HepG2 (cell line): ENCODE measurements around the gene ORMDL3. TPM values are rescaled to one million over a fixed set of nuclear protein-coding genes. Genes with fewer than 3 reads are reported as not detected.

Source experiments
- CCDC6 ChIP-seq: sonication (generic); formaldehyde crosslinking; IDR thresholded peaks from 2 replicates; pipeline ENCODE4 v1.8.1; 2022; ENCODE audit warnings: mild to moderate bottlenecking, missing genetic modification reagents, moderate library complexity
- FLYWCH1 ChIP-seq: sonication (generic); formaldehyde crosslinking; IDR thresholded peaks from 2 replicates; pipeline ENCODE4 v1.8.1; 2023; ENCODE audit warnings: mild to moderate bottlenecking, missing genetic modification reagents
- PATZ1 ChIP-seq: sonication (generic); formaldehyde crosslinking; IDR thresholded peaks from 2 replicates; pipeline ENCODE4 v1.4.0; 2020; ENCODE audit warnings: missing genetic modification reagents
- RBFOX2 ChIP-seq: fragments of 200-400 bp; formaldehyde crosslinking; IDR thresholded peaks from 2 replicates; pipeline ENCODE4 v1.6.1; 2017; ENCODE audit warnings: low read depth, mild to moderate bottlenecking, low read length
- SKI ChIP-seq: fragments of 450-650 bp; IDR thresholded peaks from one replicate; pipeline ENCODE4 v1.6.1; 2018; ENCODE audit warnings: mild to moderate bottlenecking; ENCODE audit not compliant: partially characterized antibody
- SMARCC2 ChIP-seq: fragments of 450-650 bp; IDR thresholded peaks from 2 replicates; pipeline ENCODE4 v1.6.1; 2017; ENCODE audit warnings: antibody characterized with exemption, mild to moderate bottlenecking
- TBL1XR1 ChIP-seq: fragments of 150-350 bp; IDR thresholded peaks from 2 replicates; pipeline ENCODE4 v1.6.1; 2014; ENCODE audit warnings: borderline replicate concordance, low read length; ENCODE audit not compliant: partially characterized antibody
- ZBTB40 ChIP-seq, 2 experiments: fragments of 450-650 bp in 1 of 2; sonication (generic) in 1 of 2; formaldehyde crosslinking in 1 of 2; IDR thresholded peaks; 2 replicates each; pipeline versions ENCODE4 v1.6.1 to v1.8.0; 2016 to 2022; ENCODE audit warnings: antibody characterized with exemption in 1 of 2, mild to moderate bottlenecking in 1 of 2, missing genetic modification reagents in 1 of 2
- ZFP36L2 ChIP-seq: sonication (generic); formaldehyde crosslinking; IDR thresholded peaks from 2 replicates; pipeline ENCODE4 v1.4.0; 2020; ENCODE audit warnings: missing genetic modification reagents
- ZNF704 ChIP-seq: sonication (generic); formaldehyde crosslinking; IDR thresholded peaks from 2 replicates; pipeline ENCODE4 v1.8.1; 2023; ENCODE audit warnings: mild to moderate bottlenecking, inconsistent platforms, moderate library complexity, missing genetic modification reagents, borderline replicate concordance
- ZNF784 ChIP-seq: sonication (generic); formaldehyde crosslinking; IDR thresholded peaks from 2 replicates; pipeline ENCODE4 v1.5.1; 2020; ENCODE audit warnings: missing genetic modification reagents, mild to moderate bottlenecking, borderline replicate concordance
- polyA plus RNA-seq, 8 experiments: library from polyadenylated mRNA; depleted of rRNA in 3 of 8; stranded (reverse) in 7 of 8; unstranded in 1 of 8; fragments of >200 nt; fragmentation: Illumina TruSeq in 4 of 8; extraction: Trizol in 4 of 8; gene quantifications; 2 replicates each; pipeline versions ENCODE4 v1.2.1 to v1.2.3, GENCODE V29; 2011 to 2016; ENCODE audit warnings: low read depth in 4 of 8, missing spikeins in 1 of 8, mixed read lengths in 1 of 8; ENCODE audit not compliant: insufficient read depth in 1 of 8
- total RNA-seq, 5 experiments: library from RNA; depleted of rRNA; stranded (reverse); fragments of >200 nt; fragmentation: Illumina TruSeq; extraction: Trizol; gene quantifications; 2 replicates each; pipeline ENCODE4 v1.2.3, GENCODE V29; 2016; ENCODE audit warnings: low read depth in 1 of 5

The ORMDL3 gene
- total and polyA plus RNA-seq, 2 of the 13 experiments (the other 11 are each of a cell fraction or from before 2014, with no cell fraction given): 181 to 384 TPM

- TF ChIP-seq PATZ1 (CRISPR knock-in tag) (peak; percentile 51; the same call in 1 of the 2 replicates), SMARCC2 (no peak), RBFOX2 (peak; percentile 66), CCDC6 (CRISPR knock-in tag) (no peak), ZBTB40 (IDR thresholded peaks at IDR 0.05) (no peak), ZBTB40 (CRISPR knock-in tag; IDR thresholded peaks at IDR 0.05) (peak; percentile 42; the same call in 1 of the 2 replicates), ZNF784 (CRISPR knock-in tag) (peak; percentile 57; the same call in 1 of the 2 replicates), ZNF704 (CRISPR knock-in tag) (no peak), FLYWCH1 (CRISPR knock-in tag) (peak; percentile 74; the same call in 1 of the 2 replicates), TBL1XR1 (peak; percentile 43), ZFP36L2 (CRISPR knock-in tag) (no peak), SKI (peak; percentile 59)
Measured at GRCh38 chr17:39920218-39921210, 6.9 kb downstream of the ORMDL3 start (continued).
